HG03039 (cell line): ENCODE measurements around the gene PLA2G7.
A peak's percentile ranks its signal among the peaks of the same experiment; 100 is the strongest.
"Not testable (repeated sequence)": the region's sequence is repeated elsewhere in the genome, so short reads cannot be mapped to it uniquely, and the experiment has no call there.

Experiments used
- ATAC-seq: cut with Tn5 transposase; IDR thresholded peaks from one replicate; pipeline ENCODE4 v1.9.1; 2021; ENCODE audit warnings: mild to moderate bottlenecking, moderate library complexity; ENCODE audit not compliant: unreplicated experiment

Gene PLA2G7

DNA sequence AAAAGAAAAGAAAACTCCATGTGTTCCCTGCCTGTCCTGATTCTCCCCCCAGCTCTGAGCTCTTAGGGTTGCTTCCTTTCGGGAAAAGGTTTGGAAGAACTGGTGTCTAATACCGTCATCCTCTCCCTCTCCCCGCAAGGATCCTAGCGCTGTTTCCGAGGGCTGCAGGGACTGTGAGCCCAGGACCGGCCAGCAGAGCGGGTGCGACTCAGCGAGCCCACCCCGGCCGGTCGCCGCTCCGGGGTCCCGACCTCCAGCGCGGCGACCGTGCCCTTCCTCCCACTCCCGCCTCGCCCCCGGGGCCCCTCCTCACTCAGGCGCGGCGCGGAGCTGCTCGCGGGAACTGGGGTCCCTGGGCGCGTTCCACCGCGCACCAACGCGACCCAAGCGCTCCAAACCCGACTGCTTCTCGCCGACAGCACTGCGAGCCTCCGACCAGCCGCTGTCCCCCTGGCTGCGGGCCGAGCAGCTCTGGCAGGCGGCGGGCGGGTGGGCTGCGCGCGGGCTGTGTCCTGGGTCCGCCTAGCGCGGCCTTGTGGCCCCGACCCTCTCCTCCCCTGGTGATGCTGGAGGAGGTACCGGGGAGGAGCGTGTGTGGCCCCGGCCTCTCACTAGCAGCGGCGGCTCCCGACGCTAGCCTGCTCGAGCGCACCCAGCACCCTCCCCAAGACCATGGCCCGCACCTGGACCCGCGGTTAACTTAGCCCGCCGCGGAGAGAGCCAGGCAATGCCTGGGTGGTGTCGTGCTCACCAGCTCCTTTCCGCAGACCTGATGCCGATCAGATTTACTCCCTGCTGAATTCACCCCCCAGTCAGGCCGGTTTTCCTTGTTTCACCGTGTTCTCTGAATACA is at the start of gene PLA2G7:
Gene PLA2G7, minus strand, starts transcription at position 509 of the 853 bp plus-strand sequence. CDS start 12,484 bp downstream, outside the sequence.
- ATAC-seq: no peak

DNA sequence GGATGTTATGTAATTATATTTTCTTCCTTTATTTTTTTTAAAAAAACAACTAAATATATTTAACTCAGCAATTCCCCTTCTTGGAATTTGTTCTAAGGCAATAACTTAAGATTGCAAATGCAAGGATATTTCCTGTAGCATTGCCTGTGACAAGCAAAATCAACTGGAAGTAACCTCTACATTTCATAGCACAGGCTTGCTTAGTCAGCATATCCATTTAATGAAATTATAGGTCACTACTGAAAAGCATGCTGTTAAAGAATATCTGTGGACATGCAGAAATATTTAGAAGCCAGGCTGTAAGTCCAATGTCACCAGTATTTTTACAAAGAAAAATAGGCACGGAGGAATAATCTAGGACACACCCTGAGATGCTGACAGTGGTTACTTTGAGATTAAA is 49.4 kb upstream of the PLA2G7 start:
- no peak for ATAC-seq

DNA sequence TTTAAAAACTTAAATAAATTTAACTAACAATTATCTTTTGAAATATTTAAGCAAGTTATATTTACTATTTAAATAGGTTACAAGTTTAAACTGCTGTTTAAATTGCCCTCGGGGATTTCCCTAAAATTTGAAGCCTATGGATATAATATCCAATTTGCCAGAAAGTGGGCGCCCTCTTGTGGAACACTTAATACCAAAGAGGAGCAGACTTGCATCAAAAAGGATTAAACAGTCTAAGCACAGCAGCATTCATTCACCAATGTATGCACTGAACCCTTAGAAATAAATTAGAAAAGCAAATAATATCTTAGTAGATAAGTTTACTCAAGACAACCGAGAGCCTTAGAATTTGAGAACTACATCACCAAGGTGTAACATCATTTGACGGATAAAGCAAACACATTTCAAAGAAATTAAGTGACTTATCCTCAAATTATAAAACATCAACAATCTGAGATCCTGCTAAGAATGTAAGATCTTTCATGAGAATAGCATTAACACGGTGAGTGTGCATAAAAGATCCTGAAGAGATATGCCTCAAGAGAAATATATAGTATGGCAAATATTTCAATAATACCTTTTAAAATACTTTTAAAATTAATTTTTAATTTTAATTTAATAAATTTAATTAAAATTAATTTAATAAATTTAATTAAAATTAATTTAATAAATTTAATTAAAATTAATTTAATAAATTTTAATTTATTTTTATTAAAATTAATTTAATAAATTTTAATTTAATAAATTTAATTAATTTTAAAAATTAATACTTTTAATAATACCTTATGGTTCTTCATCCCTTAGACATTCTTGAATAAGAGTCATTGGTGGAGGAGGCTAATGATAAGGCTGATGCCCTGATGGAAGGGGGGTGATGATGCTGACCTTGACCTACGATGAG is 46.6 kb upstream of the PLA2G7 start:
- ATAC-seq: no peak

DNA sequence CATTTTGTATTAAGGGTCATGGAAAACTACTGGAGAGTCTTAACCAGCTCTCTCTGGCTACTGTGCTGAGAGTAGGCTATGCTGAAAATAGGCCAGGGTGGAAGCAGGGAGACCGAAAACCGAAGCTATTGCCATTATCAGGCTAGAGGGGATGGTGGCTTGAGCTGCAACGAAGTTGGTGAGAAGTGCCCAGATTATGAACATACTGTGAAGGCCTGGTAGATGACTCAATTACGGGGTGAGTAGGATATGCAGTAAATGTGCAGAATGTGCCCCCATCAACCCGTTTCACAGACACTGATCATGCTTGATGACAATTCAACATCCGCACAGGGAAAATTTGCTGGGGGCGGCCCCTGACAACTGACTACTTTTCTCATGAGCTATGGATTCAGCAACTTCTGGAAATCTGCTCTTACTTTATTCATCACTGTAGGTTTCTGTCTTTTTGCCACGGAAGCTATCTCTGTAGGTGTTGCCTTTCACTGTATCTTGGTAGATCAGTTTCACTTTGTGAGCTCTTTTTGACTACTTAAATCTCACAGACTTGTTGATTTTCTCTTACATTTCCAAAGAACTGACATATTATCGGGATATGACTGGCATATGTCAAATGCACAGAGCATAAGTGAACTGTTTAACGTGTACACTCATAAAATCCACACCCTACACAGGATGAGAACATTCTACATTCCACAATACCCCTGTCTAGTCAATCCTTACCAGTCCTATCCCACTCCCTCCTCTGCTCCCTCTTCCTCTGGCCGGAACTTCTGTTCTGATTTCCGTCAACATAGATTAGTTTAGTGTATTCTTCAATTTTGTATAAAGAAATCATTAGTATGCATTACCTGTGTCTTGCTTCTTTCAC is 42.5 kb upstream of the PLA2G7 start:
- ATAC-seq: no peak

DNA sequence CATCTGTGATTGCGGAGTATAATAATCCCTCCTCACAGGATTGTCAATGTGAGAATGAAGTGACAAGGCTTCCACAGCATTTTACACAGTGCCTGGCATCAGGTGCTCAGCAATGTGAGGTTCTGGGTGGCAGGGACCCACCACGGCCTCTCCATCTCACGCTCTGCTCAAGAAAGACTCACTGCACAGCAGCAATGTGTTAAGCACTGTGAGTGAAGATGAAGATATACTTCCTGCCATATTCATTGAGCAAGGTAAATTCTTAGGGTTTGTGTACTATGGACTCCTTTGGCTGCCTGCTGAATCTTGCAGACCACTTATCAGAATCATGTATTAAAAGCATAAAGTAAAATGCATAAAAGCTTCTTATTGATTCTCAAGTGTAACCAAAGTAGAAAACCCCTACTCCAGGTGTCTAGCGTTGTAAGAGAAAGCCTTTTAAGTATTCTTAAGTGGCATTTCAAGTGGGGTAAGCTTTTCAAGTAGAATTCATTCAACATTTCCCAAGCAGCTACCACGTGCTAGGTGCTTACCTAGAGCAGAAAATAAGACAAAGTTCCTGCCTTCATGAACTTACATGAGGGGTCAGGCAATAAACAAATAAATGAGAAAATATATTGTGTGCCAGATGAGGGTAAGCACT is 41.0 kb upstream of the PLA2G7 start:
- ATAC-seq: no peak

DNA sequence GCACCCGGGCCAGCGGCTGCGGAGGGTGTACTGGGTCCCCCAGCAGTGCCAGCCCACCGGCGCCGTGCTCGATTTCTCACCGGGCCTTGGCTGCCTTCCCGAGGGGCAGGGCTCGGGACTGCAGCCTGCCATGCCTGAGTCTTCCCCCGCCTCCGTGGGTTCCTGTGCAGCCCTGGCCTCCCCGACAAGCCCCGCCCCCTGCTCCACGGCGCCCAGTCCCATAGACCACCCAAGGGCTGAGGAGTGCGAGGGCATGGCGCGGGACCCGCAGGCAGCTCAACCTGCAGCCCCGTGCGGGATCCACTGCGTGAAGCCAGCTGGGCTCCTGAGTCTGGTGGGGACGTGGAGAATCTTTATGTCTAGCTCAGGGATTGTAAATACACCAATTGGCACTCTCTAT is 39.6 kb upstream of the PLA2G7 start:
- not testable (repeated sequence) for ATAC-seq

DNA sequence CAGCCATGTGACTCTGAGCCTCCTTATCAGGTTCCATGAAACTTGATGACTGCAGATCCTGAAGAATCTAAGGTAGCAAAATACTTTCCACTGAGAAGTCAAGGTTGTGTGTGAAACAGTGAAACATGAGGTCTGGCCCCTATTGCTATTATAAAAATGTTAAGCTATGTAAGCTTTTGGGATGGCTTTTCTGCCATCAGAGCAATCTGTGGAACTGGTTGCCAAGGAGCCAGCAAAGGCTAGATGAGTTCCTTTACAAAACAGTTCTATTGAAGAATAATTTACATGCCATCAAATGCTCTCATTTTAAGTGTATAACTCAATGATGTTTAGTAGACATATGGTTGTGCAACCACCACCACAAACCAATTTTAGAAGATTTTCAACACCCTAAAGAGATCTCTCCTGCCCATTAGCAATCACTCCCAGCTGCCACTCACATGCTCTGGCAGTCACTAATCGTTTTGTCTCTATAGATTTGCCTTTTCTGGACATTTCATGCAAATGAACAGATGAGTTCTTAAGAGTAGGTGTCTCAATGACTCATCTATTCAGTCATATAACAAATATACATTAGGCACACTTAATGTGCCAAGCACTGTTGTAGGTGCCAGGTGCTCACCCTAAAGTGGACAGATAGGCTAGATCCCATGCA is 38.2 kb upstream of the PLA2G7 start:
- peak; percentile 22 for ATAC-seq

DNA sequence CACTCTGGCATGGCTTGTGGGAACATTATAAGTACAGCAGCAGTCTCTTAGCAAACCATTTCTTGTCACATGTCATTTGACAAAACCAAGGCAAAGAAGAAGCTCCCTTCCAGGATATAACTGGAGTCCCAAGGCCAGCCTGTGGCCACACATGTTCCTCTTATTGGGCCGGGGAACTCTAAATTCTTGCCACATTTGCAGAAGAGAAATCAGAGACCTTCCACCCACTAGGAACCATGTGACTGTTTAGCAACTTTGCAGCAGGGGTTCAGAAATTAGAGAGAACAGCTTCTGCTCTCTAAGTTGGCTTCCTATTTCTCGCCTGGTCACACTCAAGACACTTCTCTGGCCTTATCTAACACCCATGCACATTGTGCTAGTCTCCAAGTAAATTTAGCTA is 37.6 kb upstream of the PLA2G7 start:
- ATAC-seq: peak; percentile 48

DNA sequence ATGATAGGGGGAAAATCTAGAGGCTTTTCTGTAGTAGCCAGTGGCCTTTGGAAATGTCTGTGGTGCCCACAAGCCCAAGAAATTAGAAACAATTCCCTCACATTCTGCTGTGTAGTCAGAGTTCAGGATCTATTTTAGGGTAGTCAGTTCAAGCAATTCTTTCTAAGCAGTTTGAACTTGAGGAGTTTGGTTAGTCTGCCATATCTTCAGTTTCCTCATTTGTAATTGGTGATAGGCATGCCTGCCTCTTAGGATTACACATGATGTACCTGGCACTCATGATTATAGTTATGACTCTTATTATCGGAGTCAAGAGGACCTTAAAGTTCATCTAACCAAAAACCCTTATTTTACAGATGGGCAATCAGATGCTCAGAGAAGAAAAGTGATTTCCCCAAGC is 36.8 kb upstream of the PLA2G7 start:
- no peak for ATAC-seq

DNA sequence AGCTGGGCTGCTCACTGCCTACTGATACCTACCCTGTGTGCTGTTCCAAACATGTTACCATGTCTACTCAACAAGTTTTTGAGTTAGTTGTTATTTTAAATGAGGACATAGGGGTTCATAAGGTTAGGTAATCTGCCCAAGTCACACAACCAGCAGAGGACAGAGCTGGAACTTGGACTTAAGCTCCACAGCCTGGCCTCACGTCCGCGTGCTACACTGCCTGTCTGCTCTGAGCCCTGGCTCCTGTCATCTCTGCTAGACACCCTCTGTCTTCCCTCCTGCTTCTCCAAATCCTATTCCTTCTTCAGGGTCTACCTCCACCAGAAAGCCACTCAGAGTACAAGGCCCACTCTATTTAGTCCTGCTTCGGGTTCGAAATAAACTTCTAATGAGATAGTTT is 29.8 kb upstream of the PLA2G7 start:
- no peak for ATAC-seq

DNA sequence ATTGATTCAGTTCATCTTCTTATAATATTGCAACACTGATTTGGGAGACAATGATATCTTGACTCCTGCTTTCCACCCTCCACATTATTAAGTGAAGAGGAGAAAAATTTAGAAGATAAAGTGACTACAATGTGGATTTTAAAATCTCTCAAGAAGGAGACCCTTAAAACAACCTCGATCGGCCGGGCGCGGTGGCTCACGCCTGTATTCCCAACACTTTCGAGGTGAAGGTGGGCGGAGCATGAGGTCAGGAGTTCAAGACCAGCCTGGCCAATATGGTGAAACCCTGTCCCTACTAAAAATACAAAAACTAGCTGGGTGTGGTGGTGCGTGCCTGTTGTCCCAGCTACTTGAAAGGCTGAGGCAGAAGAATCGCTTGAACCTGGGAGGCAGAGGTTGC is 29.1 kb upstream of the PLA2G7 start:
- ATAC-seq: not testable (repeated sequence)

DNA sequence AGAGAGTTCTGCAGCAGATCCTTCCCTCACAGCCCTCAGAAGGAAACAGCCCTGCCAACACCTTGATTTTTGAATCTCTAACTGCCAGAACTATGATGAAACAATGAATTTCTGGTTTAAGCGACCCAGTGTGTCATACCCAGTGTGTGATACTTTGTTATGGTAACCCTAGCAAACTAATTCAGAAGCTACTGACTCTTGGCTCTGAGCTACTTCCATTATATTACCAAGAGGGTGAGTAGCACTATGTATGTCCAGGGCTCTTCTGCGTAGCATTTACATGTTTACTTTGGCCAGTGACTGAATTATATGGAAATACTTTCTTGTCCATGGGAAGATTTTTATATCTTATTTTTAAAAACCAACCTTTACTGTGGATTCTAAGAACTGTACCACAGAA is 28.3 kb upstream of the PLA2G7 start:
- ATAC-seq: no peak

DNA sequence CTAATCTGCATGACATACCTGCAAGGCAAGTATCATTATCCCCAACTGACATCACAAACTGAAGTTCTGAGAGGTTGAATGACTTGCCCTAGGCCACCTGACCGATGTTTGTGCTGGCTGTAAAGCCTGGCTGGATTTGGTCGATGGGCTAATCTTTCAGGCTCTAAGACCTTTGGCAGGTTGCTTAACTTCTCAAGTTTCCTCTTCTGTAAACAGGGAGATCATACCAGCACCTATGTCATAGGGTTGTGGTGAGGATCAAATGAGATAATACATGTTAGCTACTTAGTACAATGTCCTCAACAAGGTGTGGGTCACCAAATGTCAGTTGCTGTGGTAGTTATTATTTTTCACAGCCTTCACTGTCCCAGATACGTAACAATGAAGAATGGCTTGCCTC is 25.8 kb upstream of the PLA2G7 start:
- ATAC-seq: no peak

DNA sequence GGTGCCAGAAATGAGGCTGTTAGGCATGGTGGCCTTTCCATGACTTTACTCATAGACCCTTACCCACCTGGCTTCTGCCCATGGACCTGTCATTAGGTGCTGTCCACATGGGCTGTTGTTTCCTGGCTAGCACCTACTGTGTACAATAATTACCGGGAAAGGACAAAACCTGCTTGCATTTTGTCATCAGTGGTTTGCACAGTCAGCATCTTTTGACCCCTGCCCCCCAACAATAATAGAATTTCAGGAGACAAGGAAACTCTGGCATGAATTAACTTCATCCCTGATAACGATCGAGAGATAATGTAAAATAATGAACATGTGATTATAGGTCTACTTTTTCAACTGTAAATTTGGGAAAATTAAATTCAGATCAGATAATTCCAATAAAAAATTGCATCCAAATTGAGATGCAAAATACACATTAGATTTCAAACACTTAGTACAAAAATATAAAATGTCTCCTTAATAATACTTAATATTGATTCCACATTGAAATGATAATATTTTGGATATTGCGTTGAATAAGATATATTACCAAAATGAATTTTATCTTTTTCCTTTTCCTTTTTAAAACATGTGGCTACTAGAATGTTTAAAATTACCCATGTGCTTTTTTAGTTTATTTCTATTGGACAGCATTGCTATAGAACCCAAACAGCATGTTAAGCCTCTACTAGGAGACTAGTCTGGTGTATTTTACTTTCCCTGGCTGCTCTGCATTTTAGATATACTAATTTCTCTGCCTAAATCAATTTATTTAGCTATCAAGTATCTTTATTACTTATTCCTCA is 24.0 kb upstream of the PLA2G7 start:
- ATAC-seq: no peak

DNA sequence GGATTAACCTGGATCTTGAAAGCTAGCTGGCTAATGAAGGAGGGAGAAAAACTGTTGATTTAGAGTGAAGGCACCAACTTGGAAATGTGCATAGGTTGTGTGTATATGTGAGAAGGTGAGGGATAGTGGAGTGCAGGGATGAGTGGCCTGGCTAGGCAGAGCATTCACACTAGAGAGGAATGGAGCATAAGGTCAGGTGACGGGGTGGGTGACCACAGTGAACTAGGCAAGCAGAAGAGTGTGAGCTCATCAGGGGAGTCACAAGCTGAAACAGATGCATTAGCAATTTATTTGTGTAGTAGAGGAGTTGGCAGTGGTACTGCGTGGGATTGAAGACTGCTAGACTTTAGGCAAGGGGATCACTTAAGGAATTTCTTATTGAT is 22.0 kb upstream of the PLA2G7 start:
- no peak for ATAC-seq

DNA sequence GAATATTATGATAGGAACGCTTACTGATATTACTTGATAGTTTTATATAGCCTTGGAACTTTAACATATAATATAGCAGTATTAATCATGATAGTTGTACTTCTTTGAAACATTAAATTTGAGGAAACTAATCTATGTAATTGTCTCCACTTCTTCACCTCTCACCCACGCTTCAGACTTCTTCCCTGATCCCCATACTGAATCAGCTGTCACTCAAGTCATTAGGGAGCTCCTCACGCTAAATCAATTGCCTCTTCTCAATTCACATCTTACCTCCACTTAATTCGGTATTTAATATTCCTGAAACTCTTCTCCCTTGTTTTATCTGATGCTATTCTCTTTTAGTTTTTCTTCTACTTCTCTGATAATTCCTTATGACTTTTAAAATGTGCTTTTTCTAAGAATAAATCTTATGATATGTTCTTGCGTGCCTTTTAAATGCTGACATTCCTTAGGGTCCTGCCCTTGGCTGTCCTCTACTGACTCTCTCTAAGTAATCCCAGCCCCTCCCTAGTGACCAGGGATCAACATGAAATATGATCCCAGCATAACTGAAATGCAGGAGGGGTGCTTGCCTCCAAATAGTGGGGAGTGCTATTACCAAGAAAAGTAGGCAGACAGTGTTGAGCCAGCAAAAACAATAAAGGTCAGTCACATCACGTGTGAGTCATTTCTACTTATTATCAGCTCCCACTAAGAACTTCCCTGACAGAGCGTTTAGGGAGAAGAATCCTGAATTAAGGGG is 21.5 kb upstream of the PLA2G7 start:
- no peak for ATAC-seq

DNA sequence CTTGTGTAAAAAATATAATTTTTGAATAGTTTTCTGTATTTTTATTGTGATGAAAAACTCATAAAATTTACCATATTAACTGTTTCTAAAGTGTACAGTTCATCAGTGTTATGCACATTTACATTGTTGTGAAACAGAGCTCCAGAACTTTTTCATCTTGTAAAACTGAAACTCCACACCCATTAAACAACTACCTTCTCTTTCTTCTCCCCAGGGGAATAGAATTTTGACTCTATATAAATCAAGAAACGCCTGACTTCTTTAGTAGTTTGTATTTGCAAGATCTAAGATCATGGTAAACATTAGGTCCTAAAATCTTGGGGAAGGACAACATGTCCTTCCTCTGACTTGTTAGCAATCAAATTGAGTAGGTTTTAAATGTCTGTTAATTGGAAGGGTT is 20.7 kb upstream of the PLA2G7 start:
- no peak for ATAC-seq

DNA sequence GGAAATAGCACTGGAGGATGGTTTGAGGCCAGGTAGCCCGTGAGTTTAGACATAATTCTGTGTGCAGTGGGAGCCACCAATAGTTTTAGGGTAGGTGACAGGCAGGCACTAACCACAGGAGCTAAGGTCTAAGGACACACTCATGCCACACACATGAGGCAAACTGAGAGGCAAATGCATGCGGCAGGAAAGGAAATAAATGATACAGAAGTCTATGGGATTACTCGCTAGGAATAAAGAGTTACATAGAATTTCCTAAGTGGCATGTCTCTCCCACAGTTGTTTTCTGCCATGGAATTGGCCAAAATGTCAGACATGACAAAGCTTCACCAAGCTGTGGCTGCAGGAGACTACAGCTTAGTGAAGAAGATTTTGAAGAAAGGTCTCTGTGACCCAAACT is 16.5 kb upstream of the PLA2G7 start:
- no peak for ATAC-seq

DNA sequence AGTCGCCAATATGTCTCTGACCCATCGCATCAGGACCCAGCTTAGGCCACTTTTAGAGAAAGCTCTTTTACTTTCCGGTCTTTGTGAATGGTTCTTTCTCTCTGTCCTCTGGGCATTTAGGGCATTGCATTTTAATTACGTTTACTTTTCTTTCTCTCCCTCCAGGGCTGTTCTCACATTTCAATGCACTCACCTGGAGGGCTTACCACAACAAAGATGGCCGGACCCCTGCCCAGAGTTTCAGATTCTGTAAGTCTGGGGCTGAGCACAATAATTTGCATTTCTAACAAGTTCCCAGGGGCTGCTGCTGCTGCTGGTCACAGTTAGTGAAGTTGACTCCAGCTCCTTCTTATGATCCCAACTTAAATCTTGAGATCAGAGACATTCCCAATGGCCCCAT is 14.6 kb upstream of the PLA2G7 start:
- no peak for ATAC-seq
